ENCODE data around the gene ZNF275. TPM values are rescaled to one million over a fixed set of nuclear protein-coding genes. Genes with fewer than 3 reads are reported as not detected.

The ZNF275 gene
- total RNA-seq, 1 donor from 2014 or later, result 7.5 TPM

GRCh38 chrX:153366878-153367538 is 33.1 kb downstream of the ZNF275 start:
- Histone ChIP-seq H2AFZ (replicated peaks) (no peak overlapping the region), H3K36me3 (no peaks in the 10 kb centered on the region), H3K4me3 (no peak overlapping the region), H4K20me1 (ENCODE audit: low read depth) (no peaks in the 10 kb centered on the region), H3K27ac (no peak overlapping the region), H3K4me1 (no peaks in the 10 kb centered on the region), H3F3A (ENCODE audit: low read depth) (no peaks in the 10 kb centered on the region), H3K79me2 (ENCODE audit: low read depth) (no peaks in the 10 kb centered on the region), H3K9ac (no peak overlapping the region), H3K4me2 (no peak overlapping the region), H3K27me3 (no peaks in the 10 kb centered on the region), H3K9me3 (ENCODE audit: low read depth) (no peaks in the 10 kb centered on the region)
- peaks cover 8% of the 10 kb centered on the region for H3K9me3 Mint-ChIP-seq
- H3K36me3 Mint-ChIP-seq, result no peaks in the 10 kb centered on the region
- H3K4me1 Mint-ChIP-seq, result peaks cover 2% of the 10 kb centered on the region
- DNase-seq (ENCODE audit: low spot score), result no peak
- TF ChIP-seq EZH2phosphoT487 (IDR thresholded peaks at IDR 0.05) (no peak), EZH2 (IDR thresholded peaks at IDR 0.05) (no peak), CTCF (IDR thresholded peaks at IDR 0.05) (no peak)
- peaks cover 2% of the 10 kb centered on the region for H3K27me3 Mint-ChIP-seq (ENCODE audit: insufficient read depth, low read depth)
- no peak overlapping the region for H3K4me3 Mint-ChIP-seq
- no peak overlapping the region for H3K27ac Mint-ChIP-seq

- H3K9me3 Mint-ChIP-seq, result peaks cover 10% of the 10 kb centered on the region
- no peak for DNase-seq (ENCODE audit: low spot score)
- no peak overlapping the region for H2AFZ ChIP-seq (replicated peaks)
- no peaks in the 10 kb centered on the region for H4K20me1 ChIP-seq (ENCODE audit: low read depth)
- H3K27ac Mint-ChIP-seq, result no peak overlapping the region
- H3K4me1 ChIP-seq, result no peaks in the 10 kb centered on the region
- H3K36me3 ChIP-seq, result no peaks in the 10 kb centered on the region
- H3K9me3 ChIP-seq (ENCODE audit: low read depth), result no peaks in the 10 kb centered on the region
- no peak for TF ChIP-seq CTCF (IDR thresholded peaks at IDR 0.05)
- TF ChIP-seq EZH2 (IDR thresholded peaks at IDR 0.05), result no peak
- no peak for TF ChIP-seq EZH2phosphoT487 (IDR thresholded peaks at IDR 0.05)
- no peaks in the 10 kb centered on the region for H3F3A ChIP-seq (ENCODE audit: low read depth)
- no peaks in the 10 kb centered on the region for H3K4me1 Mint-ChIP-seq
- H3K4me2 ChIP-seq, result no peak overlapping the region
- no peak overlapping the region for H3K27ac ChIP-seq
- H3K4me3 Mint-ChIP-seq, result no peak overlapping the region
- H3K36me3 Mint-ChIP-seq, result no peaks in the 10 kb centered on the region
- no peak overlapping the region for H3K4me3 ChIP-seq
- H3K27me3 Mint-ChIP-seq (ENCODE audit: insufficient read depth, low read depth), result no peaks in the 10 kb centered on the region
- no peaks in the 10 kb centered on the region for H3K79me2 ChIP-seq (ENCODE audit: low read depth)
- H3K9ac ChIP-seq, result no peak overlapping the region
- no peaks in the 10 kb centered on the region for H3K27me3 ChIP-seq
Observed at GRCh38 chrX:153370293-153371055, 36.5 kb downstream of the ZNF275 start.

GRCh38 chrX:153371256-153371655 is 37.3 kb downstream of the ZNF275 start:
- DNase-seq (ENCODE audit: low spot score), result no peak
- Histone ChIP-seq H3K4me1 (no peaks in the 10 kb centered on the region), H3K79me2 (ENCODE audit: low read depth) (no peaks in the 10 kb centered on the region), H3K36me3 (no peaks in the 10 kb centered on the region), H3K27ac (no peak overlapping the region), H4K20me1 (ENCODE audit: low read depth) (no peaks in the 10 kb centered on the region), H3K9ac (no peak overlapping the region), H3K4me3 (no peak overlapping the region), H3F3A (ENCODE audit: low read depth) (no peaks in the 10 kb centered on the region), H3K9me3 (ENCODE audit: low read depth) (no peaks in the 10 kb centered on the region), H2AFZ (replicated peaks) (no peak overlapping the region), H3K4me2 (no peak overlapping the region), H3K27me3 (no peaks in the 10 kb centered on the region)
- TF ChIP-seq EZH2phosphoT487 (IDR thresholded peaks at IDR 0.05) (no peak), EZH2 (IDR thresholded peaks at IDR 0.05) (no peak), CTCF (IDR thresholded peaks at IDR 0.05) (no peak)
- Mint-ChIP-seq H3K27ac (no peak overlapping the region), H3K9me3 (peaks cover 10% of the 10 kb centered on the region), H3K4me1 (no peaks in the 10 kb centered on the region), H3K36me3 (no peaks in the 10 kb centered on the region), H3K4me3 (no peak overlapping the region), H3K27me3 (ENCODE audit: insufficient read depth, low read depth) (no peaks in the 10 kb centered on the region)
